T-cell (primary cell): ENCODE results near the gene THSD7A. TPM values are rescaled to one million over a fixed set of nuclear protein-coding genes. Genes with fewer than 3 reads are reported as not detected.

Experiments used
- ATAC-seq, 4 experiments: fragments of 200-7000 bp in 3 of 4; fragments of 150-1000 bp in 1 of 4; cut with Tn5 transposase; replicated peaks in 1 of 4; 1 replicate in 3 of 4; 2 replicates in 1 of 4; pipeline ENCODE4 v1.10.0; 2021; ENCODE audit warnings: moderate library complexity in 3 of 4, mild to moderate bottlenecking in 2 of 4, moderate number of reproducible peaks in 1 of 4
- CTCF ChIA-PET, 2 donors: fragments of 300-600 bp; sonication (Branson Sonifier 250); formaldehyde crosslinking; loops; one replicate each; lab custom pipeline; 2022; ENCODE audit warnings: antibody characterized with exemption in 2 of 2; lab: Charles Lee
- POLR2A ChIA-PET, 2 donors: fragments of 300-600 bp; sonication (Branson Sonifier 250); formaldehyde crosslinking; loops; one replicate each; lab custom pipeline; 2022; ENCODE audit warnings: antibody characterized with exemption in 2 of 2; lab: Charles Lee
- DNase-seq, 35 experiments: peaks; one replicate each; pipeline versions ENCODE4 v3.0.0 to v3.0.0-alpha.2; 2013 to 2023
- H3K27ac ChIP-seq: one replicate; pipeline ENCODE4 v1.5.1; 2013; ENCODE audit warnings: low read length
- H3K27me3 ChIP-seq, 2 experiments: replicated peaks in 1 of 2; 1 replicate in 1 of 2; 2 replicates in 1 of 2; pipeline versions ENCODE4 v1.6.1 to v1.7.0; 2013; ENCODE audit warnings: low read length in 1 of 2, mixed read lengths in 1 of 2; ENCODE audit not compliant: control insufficient read depth in 2 of 2, insufficient read depth in 2 of 2; ENCODE audit errors: extremely low read depth in 1 of 2
- H3K36me3 ChIP-seq, 2 donors: 1 replicate in 1 of 2; 2 replicates in 1 of 2; pipeline versions ENCODE4 v1.6.1 to v1.7.0; 2013; ENCODE audit warnings: low read length in 1 of 2; ENCODE audit not compliant: control insufficient read depth in 2 of 2, insufficient read depth in 1 of 2; ENCODE audit errors: extremely low read depth in 1 of 2
- H3K4me1 ChIP-seq, 2 experiments: 1 replicate in 1 of 2; 2 replicates in 1 of 2; pipeline versions ENCODE4 v1.6.1 to v1.7.0; 2013; ENCODE audit warnings: low read length in 2 of 2, mixed read lengths in 1 of 2; ENCODE audit not compliant: insufficient read depth in 2 of 2, control insufficient read depth in 1 of 2; ENCODE audit errors: extremely low read depth in 1 of 2
- H3K4me3 ChIP-seq, 2 donors: 1 replicate in 1 of 2; 2 replicates in 1 of 2; pipeline versions ENCODE4 v1.5.1 to v1.7.0; 2013; ENCODE audit warnings: mild to moderate bottlenecking in 2 of 2, low read length in 1 of 2, moderate library complexity in 1 of 2; ENCODE audit not compliant: control insufficient read depth in 1 of 2; ENCODE audit errors: extremely low read depth in 1 of 2
- H3K9me3 ChIP-seq: 2 replicates; pipeline ENCODE4 v1.7.0; 2013
- H3K27ac Mint-ChIP-seq, 2 donors: one replicate each; pipeline ENCODE4 v1.8.0; 2020 to 2021; ENCODE audit warnings: mild to moderate bottlenecking in 2 of 2, mixed read lengths in 2 of 2
- H3K27me3 Mint-ChIP-seq, 2 donors: one replicate each; pipeline ENCODE4 v1.8.0; 2021 to 2022; ENCODE audit warnings: mixed read lengths in 2 of 2
- H3K36me3 Mint-ChIP-seq: one replicate; pipeline ENCODE4 v1.8.0; 2021; ENCODE audit warnings: mixed read lengths
- H3K4me1 Mint-ChIP-seq, 3 donors: one replicate each; pipeline ENCODE4 v1.8.0; 2020 to 2022; ENCODE audit warnings: mixed read lengths in 3 of 3, mild to moderate bottlenecking in 1 of 3
- H3K4me3 Mint-ChIP-seq, 3 donors: one replicate each; pipeline ENCODE4 v1.8.0; 2020 to 2022; ENCODE audit warnings: mild to moderate bottlenecking in 3 of 3, mixed read lengths in 3 of 3, moderate library complexity in 3 of 3
- H3K9me3 Mint-ChIP-seq, 3 donors: one replicate each; pipeline ENCODE4 v1.8.0; 2020 to 2022; ENCODE audit warnings: mixed read lengths in 3 of 3
- WGBS: methylation state at CpG from one replicate; pipeline ENCODE4 v1.1.5; 2013; ENCODE audit warnings: missing lambda C conversion rate; ENCODE audit not compliant: insufficient coverage; 5-methylcytosine and 5-hydroxymethylcytosine counted together
- total RNA-seq, 35 experiments: library from RNA in 6 of 35; stranded (reverse) in 6 of 35; fragments of 120-200 nt in 1 of 35; gene quantifications; one replicate each; pipeline versions ENCODE4 v1.2.1 to v1.2.4 and lab custom pipeline; 2013 to 2026

THSD7A gene
- total RNA-seq, 5 donors from 2014 or later (not counting 1 experiment from before 2014, with no cell fraction given) = 0.08 to 0.33 TPM; not detected in 3

DNA sequence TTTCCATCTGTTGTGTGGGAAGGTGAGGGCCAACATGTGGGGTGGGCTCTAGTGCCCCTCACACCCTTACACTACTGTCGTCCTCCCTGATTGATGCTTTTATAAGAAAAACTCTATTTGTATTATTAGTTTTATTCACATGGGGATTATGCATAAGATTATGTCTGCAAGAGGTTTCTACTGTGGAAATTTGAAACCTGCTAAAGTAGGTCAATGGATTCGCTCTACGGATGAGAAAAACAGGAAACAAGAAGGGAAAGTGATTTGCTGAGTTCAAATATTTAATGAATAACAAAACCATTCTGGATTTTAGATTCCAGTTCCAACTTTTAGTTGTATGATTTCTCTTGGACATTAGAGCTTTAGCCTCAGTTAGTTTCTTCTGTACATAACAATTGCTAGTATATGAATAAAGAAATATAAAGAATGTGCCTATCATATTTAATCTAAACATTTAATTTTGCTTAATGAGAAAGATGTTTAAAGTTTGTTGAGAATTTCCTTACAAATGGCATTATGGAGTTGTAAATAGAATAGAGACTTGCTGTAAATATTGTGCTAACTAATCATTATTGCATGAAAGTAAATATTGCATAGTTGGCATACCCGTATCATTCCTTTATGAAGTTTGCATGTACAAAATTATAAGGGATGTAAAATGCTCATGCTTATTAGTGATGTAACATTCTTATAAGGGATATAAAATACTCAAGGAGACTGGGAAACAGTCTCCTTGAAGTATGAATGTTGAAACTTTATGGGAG is 193.8 kb downstream of the THSD7A start:
- Mint-ChIP-seq H3K4me3 (no peak overlapping the region), H3K4me1 (no peaks in the 10 kb centered on the region), H3K36me3 (no peaks in the 10 kb centered on the region), H3K27me3 (no peaks in the 10 kb centered on the region), H3K27ac (no peak overlapping the region), H3K9me3 (no peaks in the 10 kb centered on the region)
- DNase-seq (no peak), ATAC-seq (no peak)
- WGBS = no CpG with 5 or more reads among the region's 4 CpGs
- Histone ChIP-seq H3K9me3 (no peaks in the 10 kb centered on the region), H3K36me3 (no peaks in the 10 kb centered on the region), H3K4me1 (no peaks in the 10 kb centered on the region), H3K27me3 (no peaks in the 10 kb centered on the region), H3K27ac (no peak overlapping the region), H3K4me3 (no peak overlapping the region)
- POLR2A ChIA-PET = no interaction called here
- CTCF ChIA-PET = no interaction called here

DNA sequence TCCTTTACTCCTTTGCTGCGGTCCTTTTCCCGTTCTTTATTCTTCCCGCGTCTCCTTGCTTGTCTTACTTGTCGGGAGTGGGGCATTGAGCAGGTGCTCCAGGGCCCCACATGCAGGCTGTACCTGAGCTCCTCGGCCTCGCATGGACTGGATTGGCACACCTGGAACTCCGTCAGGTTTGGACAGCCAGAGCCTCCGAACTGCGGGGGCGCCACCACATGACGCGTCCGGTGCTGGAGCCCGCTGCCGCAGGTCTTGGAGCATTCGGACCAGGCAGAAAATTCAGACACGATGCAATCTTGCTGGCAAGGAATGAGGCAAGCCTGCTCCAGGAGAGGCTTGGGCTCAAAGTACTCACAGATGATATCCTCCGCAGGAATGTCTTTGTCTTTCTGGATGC is 195.7 kb downstream of the THSD7A start:
- H3K9me3 ChIP-seq = no peaks in the 10 kb centered on the region
- no peak overlapping the region for H3K4me3 ChIP-seq
- Mint-ChIP-seq H3K4me1 (no peaks in the 10 kb centered on the region), H3K36me3 (no peaks in the 10 kb centered on the region), H3K27me3 (no peaks in the 10 kb centered on the region), H3K4me3 (no peak overlapping the region), H3K9me3 (peaks cover 0 to 4% (median 0%) of the 10 kb centered on the region in 3 donors), H3K27ac (no peak overlapping the region)
- H3K4me1 ChIP-seq = no peaks in the 10 kb centered on the region
- POLR2A ChIA-PET = no interaction called here
- H3K27ac ChIP-seq = no peak overlapping the region
- ATAC-seq (no peak), DNase-seq (no peak)
- H3K36me3 ChIP-seq = no peaks in the 10 kb centered on the region
- no peaks in the 10 kb centered on the region for H3K27me3 ChIP-seq
- WGBS = 95% methylated on average over 19 of the region's 19 CpGs
- CTCF ChIA-PET = no interaction called here

DNA sequence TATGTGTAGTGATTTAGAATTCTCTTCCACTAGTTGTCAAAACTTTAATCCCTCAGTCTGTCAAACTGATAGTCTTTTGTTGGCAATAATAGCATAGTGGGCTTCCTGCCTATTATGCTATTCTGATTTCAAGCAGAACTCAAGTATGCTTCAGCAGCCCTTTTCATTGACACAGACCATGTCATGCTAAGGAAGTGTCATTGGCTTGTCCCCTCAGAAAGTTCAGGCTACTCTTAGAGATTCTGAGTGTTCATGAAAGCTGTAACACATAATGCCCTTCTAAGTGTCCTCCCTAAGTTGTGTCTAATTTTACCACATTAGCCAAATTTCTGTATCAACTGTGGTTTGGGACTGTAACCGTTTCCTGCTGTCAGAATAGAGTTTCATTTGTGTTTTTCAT is 198.7 kb downstream of the THSD7A start:
- Histone ChIP-seq H3K27ac (no peak overlapping the region), H3K36me3 (no peaks in the 10 kb centered on the region), H3K4me1 (no peaks in the 10 kb centered on the region), H3K4me3 (no peak overlapping the region), H3K27me3 (no peaks in the 10 kb centered on the region), H3K9me3 (no peaks in the 10 kb centered on the region)
- peaks cover 0 to 4% (median 0%) of the 10 kb centered on the region in 3 donors for H3K9me3 Mint-ChIP-seq
- ChIA-PET CTCF (no interaction called here), POLR2A (no interaction called here)
- no peak for DNase-seq
- no peaks in the 10 kb centered on the region for H3K4me1 Mint-ChIP-seq
- no peak for ATAC-seq
- H3K36me3 Mint-ChIP-seq = no peaks in the 10 kb centered on the region
- no peak overlapping the region for H3K27ac Mint-ChIP-seq
- WGBS = no CpG with 5 or more reads among the region's 1 CpG
- no peaks in the 10 kb centered on the region for H3K27me3 Mint-ChIP-seq
- no peak overlapping the region for H3K4me3 Mint-ChIP-seq

DNA sequence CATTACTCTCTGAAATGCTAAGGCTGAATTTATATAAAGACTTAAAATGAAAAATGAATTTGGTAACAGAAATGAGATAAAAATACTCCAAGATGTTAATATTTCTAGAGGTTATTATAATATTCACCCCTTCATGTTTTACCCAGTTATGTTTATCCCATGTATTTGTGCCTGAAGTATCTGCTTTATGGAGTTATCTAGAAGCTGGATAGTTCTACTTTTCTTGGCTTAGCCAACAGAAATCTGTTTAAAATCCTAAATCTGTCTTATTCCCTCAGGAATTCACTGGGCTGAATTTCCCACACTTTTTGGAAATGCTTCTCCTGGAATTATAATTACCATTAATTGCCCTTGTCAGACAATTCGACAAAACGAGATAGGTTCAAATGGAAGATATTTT is 201.6 kb downstream of the THSD7A start:
- WGBS = no CpG with 5 or more reads among the region's 2 CpGs
- no peaks in the 10 kb centered on the region for H3K36me3 Mint-ChIP-seq
- DNase-seq (no peak), ATAC-seq (no peak)
- no peaks in the 10 kb centered on the region for H3K27me3 Mint-ChIP-seq
- H3K9me3 Mint-ChIP-seq = peaks cover 0 to 4% (median 0%) of the 10 kb centered on the region in 3 donors
- Histone ChIP-seq H3K27ac (no peak overlapping the region), H3K27me3 (no peaks in the 10 kb centered on the region), H3K4me1 (no peaks in the 10 kb centered on the region), H3K9me3 (no peaks in the 10 kb centered on the region), H3K4me3 (no peak overlapping the region), H3K36me3 (no peaks in the 10 kb centered on the region)
- H3K4me3 Mint-ChIP-seq = no peak overlapping the region
- POLR2A ChIA-PET = no interaction called here
- CTCF ChIA-PET = no interaction called here
- H3K27ac Mint-ChIP-seq = no peak overlapping the region
- no peaks in the 10 kb centered on the region for H3K4me1 Mint-ChIP-seq

DNA sequence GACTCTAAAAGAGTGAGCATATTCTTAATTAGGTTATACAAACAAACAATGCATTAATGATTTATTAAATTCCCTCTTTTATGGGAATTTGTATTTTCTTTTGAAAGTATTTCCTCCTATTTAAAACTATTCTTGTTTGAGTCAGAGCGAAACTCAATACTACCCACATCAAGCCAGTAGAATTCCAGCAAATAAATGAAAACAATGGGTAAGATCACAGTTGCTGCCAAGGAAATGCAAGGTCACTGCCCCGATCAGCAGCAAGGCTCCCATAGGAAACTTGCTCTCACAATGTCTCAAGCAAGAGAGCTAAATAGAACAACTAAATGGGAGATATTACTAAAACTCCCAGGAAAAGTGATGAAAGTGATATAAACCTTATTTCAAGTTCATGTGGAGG is 206.3 kb downstream of the THSD7A start:
- H3K27ac ChIP-seq = no peak overlapping the region
- H3K36me3 ChIP-seq = no peaks in the 10 kb centered on the region
- no peak for ATAC-seq
- no peaks in the 10 kb centered on the region for H3K27me3 ChIP-seq
- H3K4me3 ChIP-seq = no peak overlapping the region
- H3K27ac Mint-ChIP-seq = no peak overlapping the region
- peaks cover 0 to 4% (median 0%) of the 10 kb centered on the region in 3 donors for H3K9me3 Mint-ChIP-seq
- H3K4me3 Mint-ChIP-seq = no peak overlapping the region
- H3K36me3 Mint-ChIP-seq = no peaks in the 10 kb centered on the region
- H3K4me1 Mint-ChIP-seq = no peaks in the 10 kb centered on the region
- no peaks in the 10 kb centered on the region for H3K27me3 Mint-ChIP-seq
- ChIA-PET POLR2A (no interaction called here), CTCF (no interaction called here)
- H3K4me1 ChIP-seq = no peaks in the 10 kb centered on the region
- no peak for DNase-seq
- WGBS = no CpG with 5 or more reads among the region's 2 CpGs
- no peaks in the 10 kb centered on the region for H3K9me3 ChIP-seq

DNA sequence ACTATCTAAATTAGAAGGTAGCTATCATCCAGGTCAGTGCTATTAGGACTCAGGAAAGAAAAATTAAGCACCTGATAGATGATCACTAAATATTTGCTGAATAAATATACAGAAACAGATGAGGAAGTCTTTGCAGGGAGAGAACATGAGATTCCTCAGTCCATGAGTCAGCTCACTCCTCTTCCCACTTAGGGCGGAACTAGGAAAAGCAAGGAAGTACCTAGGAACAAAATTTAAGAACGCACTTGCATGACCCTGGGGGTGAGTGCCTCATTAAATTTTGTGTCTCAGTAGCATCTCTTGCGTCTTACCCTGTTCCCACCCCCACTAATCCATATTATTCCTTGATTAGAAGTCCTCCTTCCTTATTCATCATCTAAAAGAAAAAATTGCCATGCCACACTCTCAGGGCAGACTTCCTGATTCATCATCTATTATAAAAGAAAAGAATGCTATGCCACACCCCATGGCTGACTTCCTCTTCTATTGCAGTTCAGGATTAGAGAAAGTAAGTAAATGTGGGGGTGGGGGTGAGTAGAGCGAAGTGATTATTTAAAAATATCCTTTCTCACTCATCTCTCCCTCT is 208.8 kb downstream of the THSD7A start:
- no peak for DNase-seq
- Mint-ChIP-seq H3K4me3 (no peak overlapping the region), H3K4me1 (no peaks in the 10 kb centered on the region), H3K27me3 (no peaks in the 10 kb centered on the region), H3K27ac (no peak overlapping the region), H3K9me3 (peaks cover 0 to 4% (median 0%) of the 10 kb centered on the region in 3 donors), H3K36me3 (no peaks in the 10 kb centered on the region)
- Histone ChIP-seq H3K36me3 (no peaks in the 10 kb centered on the region), H3K27ac (no peak overlapping the region), H3K9me3 (no peaks in the 10 kb centered on the region), H3K4me3 (no peak overlapping the region), H3K4me1 (no peaks in the 10 kb centered on the region), H3K27me3 (no peaks in the 10 kb centered on the region)
- no CpG with 5 or more reads among the region's 4 CpGs for WGBS
- ChIA-PET POLR2A (interaction anchor here in 1 of 2 donors (0.6 kb wide), 1 partner anchor 1529 kb away, joined by 3 read pairs; no protein-coding TSS in a partner anchor), CTCF (no interaction called here)
- ATAC-seq = no peak
